ENCODE results near the gene NLK.
A peak's percentile ranks its signal among the peaks of the same experiment; 100 is the strongest.
"Not testable (repeated sequence)": the region's sequence is repeated elsewhere in the genome, so short reads cannot be mapped to it uniquely, and the experiment has no call there.

DNA sequence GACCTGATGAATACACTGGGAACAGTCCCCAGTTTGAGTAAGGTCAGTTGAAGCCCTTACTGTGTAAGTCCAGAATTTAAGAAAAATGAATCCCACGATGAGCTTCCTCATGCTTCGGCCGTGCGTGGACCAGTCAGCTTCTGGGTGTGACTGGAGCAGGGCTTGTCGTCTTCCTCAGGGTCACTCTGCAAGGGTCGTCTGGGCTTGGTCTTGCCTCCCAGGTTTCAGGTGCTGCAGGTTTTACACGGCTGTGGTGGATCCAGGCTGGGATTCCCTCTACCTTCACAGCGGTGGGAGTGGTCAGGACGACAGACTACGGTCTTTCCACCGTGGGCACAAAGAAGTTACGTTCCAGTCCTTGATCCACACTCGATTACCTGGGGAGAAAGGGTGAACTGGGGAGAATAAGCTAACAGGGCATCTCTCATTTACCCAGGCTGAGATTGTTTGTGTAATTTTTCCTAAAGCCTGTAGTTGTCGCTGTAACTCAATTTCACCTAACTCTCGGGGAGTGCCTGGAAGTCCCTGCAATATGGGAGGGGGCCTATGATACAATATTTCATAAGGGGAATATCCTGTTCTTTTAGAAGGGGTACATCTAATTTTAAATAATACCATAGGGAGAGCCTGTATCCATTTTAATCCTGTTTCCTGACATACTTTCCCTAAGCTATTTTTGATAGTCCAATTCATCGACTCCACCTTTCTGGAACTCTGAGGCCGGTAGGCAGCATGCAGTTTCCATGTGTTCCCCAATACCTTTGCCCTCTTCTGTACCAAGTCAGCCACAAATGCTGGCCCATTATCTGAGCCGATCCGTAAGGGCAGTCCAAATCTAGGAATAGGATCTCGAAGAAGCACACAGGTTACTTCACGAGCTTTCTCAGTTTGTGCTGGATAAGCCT, 190.7 kb downstream of the NLK start:
- TF ChIP-seq, protein P1, sequence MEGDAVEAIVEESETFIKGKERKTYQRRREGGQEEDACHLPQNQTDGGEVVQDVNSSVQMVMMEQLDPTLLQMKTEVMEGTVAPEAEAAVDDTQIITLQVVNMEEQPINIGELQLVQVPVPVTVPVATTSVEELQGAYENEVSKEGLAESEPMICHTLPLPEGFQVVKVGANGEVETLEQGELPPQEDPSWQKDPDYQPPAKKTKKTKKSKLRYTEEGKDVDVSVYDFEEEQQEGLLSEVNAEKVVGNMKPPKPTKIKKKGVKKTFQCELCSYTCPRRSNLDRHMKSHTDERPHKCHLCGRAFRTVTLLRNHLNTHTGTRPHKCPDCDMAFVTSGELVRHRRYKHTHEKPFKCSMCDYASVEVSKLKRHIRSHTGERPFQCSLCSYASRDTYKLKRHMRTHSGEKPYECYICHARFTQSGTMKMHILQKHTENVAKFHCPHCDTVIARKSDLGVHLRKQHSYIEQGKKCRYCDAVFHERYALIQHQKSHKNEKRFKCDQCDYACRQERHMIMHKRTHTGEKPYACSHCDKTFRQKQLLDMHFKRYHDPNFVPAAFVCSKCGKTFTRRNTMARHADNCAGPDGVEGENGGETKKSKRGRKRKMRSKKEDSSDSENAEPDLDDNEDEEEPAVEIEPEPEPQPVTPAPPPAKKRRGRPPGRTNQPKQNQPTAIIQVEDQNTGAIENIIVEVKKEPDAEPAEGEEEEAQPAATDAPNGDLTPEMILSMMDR (IDR thresholded peaks at IDR 0.05) = peak; percentile 4 to 72 (median 45)
- not testable (repeated sequence) for TF ChIP-seq POLR2A (IDR thresholded peaks at IDR 0.05)
